Inferior parietal cortex (tissue), 1 donor: ENCODE results near the gene TAF1D.
A peak's percentile ranks its signal among the peaks of the same experiment; 100 is the strongest.
"Not testable (repeated sequence)": the region's sequence is repeated elsewhere in the genome, so short reads cannot be mapped to it uniquely, and the experiment has no call there.

Experiments used
- DNase-seq: peaks from one replicate; pipeline ENCODE4 v3.0.0-alpha.2; 2016; ENCODE audit errors: extremely low spot score

Gene TAF1D, protein sequence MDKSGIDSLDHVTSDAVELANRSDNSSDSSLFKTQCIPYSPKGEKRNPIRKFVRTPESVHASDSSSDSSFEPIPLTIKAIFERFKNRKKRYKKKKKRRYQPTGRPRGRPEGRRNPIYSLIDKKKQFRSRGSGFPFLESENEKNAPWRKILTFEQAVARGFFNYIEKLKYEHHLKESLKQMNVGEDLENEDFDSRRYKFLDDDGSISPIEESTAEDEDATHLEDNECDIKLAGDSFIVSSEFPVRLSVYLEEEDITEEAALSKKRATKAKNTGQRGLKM

DNA sequence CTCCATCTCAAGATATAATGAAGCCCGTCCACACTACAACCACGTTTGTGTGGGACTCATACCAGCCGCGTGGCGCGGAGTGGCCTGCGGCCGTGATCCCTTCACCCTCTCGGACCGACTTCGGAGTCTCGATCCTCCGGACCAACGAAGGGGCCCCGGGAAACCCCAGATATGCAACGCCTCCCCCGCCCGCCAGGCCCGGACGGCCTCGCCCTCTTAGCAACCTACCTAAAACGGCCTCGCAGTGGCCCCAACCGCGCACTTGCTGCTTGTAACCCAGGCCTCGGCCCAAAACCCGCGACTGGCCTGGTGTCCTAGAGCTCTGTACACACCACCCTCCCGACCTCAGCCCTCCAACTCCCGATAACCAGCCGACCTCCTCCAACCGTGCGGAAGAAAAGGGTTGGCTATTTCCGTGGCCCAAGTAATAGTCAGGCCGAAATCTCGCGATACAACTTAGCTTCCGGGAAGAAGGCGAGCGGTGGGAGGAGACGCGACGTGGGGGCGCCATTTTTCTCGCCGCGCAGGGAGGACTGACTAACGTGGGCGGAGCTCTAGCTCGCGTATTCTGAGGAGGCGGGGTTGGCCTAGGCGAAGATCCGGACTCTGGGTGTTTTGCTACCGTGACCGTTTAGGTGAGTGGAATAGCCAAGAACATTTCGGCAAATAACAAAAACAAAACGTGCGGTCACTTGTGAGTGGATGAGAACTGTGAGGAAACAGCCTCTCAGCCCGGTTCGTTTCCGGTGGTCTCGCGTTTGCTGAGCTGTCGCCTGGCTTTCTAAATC, at the start of gene TAF1D, which contains the start of gene C11orf54:
Gene TAF1D (minus strand): TSS at position 402 of the 788 bp plus-strand sequence. CDS start 2,191 bp downstream, outside the sequence.
Gene C11orf54 (plus strand): TSS at position 579 of the 788 bp plus-strand sequence. CDS start 5,722 bp downstream, outside the sequence.
- peak; percentile 99 for DNase-seq

DNA sequence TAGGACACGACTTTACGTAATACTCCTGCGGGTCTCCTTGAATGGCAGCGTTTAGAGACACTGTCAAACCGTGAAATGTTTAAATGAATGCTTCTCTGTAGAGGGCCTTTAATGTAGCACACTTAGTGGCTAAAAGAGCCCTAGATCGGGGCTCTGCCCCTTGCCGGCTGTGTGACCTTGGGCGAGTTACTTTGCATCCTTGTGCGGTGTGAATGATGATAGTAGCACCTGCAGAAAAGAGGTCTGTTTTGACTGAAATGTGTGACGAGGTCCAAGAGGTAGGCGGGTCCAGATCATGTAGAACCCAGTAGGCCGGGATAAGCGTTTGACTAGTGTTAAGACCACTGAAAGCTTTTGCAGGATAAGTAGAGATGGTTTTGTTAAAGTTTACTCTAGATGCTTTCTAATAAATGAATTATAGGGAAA, 43.7 kb upstream of the TAF1D start:
- DNase-seq, result peak; percentile 65

DNA sequence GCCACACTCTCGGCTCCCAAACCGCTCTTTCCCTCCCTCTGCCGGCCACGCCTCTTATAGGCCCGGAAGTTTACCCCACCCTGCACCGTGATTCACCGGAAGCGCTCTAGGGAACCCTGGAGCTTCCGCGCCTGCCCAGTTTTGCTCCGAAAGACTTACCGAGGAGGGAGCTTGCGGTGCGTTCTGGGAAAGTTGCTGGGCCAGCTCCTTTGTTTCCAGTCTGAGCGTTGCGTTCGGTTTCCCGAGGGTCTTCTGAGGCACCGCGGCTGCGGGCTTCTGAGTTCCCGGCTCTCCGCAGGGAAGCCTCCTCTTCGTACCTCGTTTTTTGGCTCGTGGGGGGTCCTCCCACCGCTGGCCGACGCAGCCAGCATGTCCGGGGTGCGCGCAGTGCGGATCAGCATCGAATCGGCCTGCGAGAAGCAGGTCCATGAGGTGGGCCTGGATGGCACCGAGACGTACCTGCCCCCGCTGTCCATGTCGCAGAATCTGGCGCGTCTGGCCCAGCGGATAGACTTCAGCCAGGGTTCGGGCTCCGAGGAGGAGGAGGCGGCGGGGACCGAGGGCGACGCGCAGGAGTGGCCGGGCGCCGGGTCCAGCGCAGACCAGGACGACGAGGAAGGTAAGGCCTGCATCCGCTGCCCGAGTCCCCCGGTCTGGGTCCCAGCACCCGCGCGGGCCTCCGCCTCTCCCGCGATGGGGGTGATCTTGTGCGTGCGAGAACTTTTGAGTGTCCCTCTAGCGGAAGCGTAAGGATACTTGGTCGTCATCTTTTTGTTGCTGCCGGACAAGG, 43.0 kb upstream of the TAF1D start, which contains the start of gene MED17:
Gene MED17 (plus strand): TSS at position 138 of the 790 bp plus-strand sequence. CDS start 232 bp downstream, at position 370.
- DNase-seq, result peak; percentile 98

DNA sequence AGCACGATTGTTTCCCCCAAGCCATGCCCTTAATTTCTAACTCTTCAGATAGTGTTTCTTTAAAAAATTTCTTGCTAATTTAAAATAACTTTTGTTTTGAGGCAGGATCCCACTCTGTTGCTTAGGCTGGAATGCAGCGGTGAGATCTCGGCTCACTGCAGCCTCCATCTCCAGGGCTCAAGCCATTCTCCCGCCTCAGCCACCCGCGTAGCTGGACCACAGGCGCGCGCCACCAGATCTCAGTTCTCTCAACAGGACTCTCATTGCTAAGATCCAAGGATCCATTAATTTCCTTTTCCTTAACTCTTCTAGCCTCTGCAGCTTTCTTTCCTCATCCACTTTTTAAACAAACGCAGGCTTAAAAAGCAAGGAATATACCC, 42.5 kb upstream of the TAF1D start:
- DNase-seq, result no peak

DNA sequence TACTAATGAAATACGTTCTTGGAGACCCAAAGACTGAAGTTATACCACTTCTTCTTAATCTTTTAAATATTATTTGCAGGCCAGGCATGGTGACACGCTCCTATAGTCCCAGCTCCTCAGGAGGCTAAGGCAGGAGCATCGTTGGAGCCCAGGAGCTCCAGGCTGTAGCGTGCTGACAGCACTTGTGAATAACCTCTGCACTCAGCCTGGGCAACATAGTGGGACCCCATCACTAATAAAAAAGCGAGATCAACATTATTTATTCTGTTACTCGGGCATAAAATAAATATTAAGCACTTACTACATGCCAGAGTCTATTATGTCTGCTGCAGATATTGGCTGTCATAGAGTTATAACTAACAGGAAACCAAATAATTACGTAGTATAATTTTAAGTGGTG, 42.1 kb upstream of the TAF1D start:
- DNase-seq, result no peak

DNA sequence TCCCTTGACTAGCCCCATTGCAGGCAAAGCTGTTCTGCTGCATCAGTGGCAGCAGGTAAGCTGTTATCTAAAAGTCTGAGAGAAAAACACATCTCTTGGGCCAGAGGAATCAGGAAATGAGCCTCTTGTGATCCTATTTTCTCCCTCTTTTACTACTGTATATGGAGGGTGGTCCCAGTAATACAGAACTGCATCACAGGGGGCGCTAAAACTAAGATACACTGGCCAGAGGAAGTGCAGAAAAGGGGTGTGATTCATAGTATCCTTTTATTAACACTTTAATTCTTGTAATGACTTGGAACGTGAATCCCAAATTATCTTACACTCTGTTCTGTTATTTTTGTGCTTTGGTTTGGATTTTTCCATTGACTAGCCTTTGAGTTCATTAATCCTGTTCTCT, 34.0 kb upstream of the TAF1D start:
- DNase-seq, result no peak

DNA sequence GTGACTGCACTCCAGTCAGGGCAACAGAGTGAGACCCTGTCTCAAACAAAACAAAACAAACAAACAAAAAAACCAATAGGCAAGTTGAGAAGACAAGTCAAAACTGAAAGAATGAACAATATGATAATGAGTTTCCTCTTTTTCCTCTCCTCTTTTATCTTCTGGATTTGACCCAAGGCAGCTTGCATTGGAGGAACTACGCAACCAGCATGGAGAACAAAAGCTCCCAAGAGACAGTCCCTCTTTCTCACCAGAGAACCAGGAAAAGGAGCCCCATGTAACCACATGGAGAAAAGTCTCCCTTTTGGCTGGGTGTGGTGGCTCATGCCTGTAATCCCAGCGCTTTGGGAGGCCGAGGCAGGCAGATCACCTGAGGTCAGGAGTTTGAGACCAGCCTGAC, 33.3 kb upstream of the TAF1D start:
- not testable (repeated sequence) for DNase-seq

DNA sequence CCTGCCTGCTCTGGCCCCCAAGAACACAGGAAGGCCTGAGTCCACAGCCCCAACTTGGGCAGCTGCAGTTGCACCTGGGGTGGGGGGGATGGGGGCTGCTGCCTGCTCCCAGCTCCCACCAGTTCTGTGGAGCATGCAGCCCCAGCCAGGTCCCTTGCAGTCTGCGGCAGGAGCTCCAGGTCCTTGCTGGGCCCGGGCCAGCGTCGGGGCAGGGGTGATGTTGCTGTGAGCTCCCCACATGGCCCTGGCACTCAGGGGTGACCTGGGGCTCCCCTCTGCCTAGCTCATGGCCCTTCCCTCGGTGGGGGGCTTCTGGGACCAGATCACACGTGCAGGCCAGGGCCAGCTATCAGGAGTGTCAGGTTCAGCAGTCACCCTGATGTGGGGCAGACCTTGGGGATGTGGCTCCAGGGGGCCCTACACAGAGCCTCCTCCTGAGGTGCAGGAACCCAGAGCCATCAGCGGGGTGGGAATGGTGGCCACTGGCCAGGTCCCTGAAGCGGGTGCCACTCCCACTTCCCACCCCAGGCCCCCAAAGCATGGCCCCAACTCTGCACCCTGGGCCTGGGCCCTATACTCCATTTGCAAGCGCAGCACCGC, 32.4 kb upstream of the TAF1D start:
- no peak for DNase-seq

DNA sequence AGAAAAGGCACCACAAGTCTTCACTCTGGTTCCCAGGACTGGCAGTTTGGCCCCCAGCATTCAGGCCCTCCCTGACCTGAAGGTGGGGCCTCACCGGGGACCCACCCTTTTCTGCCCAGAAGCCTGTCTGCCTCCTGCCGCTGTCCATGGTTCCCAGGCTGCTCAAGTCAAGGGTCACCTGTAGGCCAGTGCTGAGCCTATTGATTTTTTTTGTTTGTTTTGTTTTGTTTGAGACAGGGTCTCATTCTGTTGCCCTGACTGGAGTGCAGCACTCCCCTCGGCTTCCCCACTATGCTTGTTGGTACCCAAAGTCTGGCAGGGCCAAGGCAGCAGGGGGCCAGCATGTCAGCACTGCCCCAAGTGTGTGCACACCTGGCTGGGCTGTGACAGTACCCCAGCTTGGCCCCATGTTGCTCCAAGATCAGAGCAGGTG, 31.8 kb upstream of the TAF1D start:
- DNase-seq, result no peak

DNA sequence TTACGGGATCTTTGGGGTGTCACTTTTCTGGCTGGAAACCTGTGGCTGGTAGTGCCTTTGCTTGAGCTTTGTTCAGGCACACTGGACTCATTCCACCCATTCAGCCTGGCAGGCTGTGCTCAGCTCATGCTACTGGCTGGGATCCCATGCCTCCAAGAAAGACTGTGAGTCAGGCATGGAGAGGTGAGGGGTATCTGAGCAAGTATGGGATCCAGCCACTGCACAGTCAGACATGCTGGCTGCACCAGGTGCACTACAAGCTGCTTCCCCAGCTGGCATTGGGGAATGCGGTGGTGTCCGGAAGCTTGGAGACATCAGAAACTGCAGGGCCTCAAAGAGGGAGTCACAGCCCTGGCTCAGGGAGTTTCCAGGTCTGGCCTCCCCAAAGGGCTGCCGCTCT, 30.8 kb upstream of the TAF1D start:
- no peak for DNase-seq

DNA sequence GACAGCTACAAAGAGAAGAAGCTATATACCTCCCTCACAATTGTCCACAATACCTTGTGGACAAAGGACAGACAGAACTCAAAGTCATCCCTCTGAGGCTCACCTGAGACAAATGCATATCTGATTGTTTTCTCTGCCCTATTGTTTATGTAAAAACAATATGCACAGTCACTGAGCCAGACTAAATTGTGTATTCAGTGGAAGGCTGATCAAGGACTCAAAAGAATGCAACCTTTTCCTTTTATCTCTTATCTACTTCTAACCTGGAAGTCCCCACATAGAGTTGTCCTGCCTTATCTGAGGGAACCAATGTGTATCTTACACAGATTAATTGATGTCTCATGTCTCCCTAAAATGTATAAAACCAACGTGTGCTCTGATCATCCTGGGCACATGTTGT, 28.9 kb upstream of the TAF1D start:
- DNase-seq, result no peak

DNA sequence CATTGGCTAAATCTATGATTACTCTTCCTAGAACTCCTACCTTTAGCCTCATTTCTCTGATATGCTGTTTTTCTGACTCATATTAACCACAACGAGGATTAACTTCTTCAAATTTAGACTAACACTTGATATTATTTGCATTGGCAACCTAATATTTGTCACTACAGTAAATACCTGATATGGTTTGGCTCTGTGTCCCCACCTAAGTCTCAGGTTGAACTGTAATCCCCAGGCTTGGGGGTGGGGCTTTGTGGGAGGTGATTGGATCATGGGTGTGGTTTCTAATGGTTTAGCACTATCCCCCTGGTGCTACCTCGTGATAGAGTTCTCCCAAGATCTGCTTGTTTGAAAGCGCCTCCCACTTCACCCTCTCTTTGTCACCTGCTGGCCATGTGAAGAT, 25.7 kb upstream of the TAF1D start:
- no peak for DNase-seq

DNA sequence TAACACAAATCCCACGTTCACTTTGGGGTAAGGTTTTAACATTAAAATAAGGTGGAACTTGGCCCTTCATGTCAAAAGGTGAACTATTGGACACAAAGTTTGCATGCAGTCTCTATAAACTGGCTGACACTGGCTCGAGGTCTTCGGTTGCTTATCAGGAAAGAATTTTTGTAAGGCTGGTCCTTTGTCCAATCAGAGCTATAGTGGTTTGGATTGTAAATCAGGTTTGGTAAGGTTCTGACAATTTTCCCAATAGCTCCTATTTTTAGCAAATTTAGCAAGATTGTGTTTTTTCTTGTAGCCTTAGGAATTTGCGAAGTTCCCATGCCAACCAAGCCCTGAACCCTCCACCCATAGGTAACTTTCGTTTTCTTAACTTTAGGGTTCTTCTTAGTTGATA, 25.2 kb upstream of the TAF1D start:
- DNase-seq, result no peak

DNA sequence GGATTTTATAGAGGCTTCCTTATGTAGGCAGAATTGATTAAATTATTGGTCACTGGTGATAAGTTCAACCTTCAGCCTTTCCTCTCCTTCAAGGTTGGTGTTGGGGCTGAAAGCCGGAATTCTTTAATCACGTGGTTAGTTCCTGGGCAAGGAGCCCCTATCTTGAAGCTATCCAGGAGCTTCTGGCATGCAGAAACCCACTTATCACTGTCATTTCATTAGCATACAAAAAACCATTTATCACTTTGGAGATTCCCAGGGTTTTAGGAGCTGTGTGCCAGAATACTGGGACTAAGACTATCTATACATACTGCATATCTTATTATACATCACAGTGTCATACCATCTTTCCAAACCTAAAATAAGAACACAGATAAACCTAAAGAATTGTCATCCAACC, 24.3 kb upstream of the TAF1D start:
- DNase-seq, result no peak

DNA sequence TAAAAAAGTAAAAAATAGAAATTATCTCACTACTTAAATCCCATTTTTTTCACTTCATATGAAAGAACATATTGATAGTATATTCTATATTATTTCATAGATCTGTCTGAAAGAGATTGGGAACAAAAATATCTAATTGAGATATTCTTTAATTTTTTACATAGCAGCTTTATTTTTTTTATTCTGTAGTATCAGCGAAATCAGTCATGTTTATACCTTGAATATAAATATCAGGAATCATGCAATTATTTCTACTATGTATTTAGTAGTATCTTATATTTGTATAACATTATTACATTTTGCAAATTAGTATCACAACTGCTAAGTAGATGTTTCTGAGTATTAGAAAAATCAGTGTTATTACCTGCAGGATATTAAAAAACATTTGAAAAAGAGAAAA, 20.6 kb upstream of the TAF1D start:
- no peak for DNase-seq

DNA sequence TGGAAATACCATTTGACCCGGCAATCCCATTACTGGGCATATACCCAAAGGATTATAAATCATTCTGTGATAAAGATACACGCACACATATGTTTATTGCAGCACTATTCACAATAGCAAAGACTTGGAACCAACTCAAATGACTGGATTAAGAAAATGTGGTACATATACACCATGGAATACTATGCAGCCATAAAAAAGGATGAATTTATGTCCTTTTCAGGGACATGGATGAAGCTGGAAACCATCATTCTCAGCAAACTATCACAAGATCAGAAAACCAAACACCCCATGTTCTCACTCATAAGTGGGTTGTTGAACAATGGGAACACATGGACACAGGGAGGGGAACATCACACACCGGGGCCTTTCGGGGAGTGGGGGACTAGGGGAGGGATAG, 17.8 kb upstream of the TAF1D start:
- not testable (repeated sequence) for DNase-seq

DNA sequence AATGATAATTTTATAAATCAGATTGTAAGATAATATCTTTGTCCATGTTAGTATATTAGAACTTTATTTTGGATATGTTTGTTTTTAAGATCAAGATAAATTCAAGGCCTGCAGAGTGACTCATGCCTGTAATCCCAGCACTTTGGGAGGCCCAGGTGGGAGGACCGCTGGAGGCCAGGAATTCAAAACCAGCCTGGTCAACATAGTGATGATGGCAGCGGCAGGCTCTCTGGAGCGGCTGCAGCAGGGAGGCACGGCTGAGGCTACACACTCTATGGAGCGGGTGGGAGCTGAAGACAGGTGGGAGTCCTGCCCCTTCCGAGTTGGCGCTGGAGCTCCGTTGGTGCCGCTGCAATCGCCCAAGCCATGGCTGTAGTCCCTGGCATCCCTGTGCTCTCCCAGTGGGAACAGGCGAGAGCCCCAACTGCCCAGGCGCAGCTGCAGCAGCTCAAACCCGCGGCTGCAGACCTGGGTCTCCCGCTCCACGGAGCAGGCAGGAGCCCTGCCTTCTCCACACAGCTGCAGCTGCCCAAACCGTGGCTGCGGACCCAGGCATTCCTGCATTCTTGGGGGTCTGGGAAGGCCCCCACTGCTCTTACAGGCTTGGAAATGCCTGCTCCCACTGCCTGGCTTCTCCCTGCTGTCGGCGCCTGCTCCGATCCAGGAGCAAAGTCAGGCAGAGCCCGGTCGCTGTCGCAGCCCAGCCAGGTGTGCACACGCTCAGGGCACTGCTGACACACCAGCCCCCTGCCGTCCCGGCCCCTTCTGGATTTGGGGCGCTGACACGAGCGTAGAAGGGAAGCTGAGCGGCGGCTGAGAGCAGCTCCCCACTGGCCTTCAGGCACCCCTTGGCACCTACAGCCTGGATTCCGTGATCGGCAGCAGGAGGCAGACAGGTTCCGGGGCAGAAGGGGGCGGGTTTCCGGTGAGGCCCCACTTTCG, 16.9 kb upstream of the TAF1D start:
- DNase-seq, result no peak

DNA sequence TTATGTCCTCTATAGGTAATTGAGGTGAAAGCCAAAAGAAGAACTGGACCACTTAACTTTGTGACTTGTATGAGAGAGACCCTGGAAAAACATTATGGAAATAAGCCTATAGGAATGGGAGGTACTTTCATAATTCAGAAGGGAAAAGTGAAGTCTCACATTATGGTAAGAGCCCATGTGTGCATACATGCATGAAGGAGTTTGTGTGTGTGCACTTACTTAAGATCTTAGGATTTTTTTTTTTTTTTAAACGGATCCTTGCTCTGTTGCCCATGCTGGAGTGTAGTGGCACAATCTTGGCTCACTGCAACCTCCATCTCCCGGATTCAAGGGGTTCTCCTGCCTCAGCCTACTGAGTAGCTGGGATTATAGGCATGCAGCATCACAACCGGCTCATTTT, 16.0 kb upstream of the TAF1D start:
- no peak for DNase-seq

DNA sequence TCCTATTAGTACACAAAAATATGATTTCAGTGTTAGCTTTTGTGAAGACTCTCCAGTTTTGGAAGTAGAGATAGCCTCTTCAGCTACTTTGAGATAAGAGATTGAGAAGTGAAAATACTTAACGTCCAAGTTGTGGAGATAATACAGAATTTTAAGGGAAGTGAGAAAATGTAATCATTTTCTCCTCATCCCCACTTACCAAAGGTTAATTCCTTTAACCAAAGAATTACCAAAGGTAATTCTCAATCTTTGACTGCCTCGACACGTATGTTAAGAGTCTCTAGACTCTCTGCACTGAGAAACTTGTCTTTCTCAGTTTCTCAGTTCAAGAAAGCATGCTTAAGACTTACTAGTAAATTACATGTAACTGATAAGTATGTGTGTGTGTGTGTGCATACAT, 15.5 kb upstream of the TAF1D start:
- DNase-seq, result no peak

DNA sequence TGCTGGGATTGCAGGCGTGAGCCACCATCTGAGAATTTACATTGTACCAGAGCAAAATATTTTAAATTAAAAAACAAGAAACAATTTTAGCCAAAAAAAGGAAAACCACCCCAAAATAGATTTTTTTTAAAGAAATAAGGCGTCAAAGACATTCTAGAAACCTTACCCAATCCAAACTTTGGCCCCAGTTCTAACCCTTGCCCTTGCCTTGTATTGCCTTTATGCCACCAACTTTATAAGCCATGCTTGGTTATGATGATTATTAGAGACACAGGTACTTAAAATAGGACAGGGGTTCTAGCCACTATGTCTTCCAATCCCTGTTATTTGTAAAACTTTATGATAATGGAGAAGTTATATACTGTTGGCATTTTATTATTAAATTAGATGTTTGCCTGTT, 11.9 kb upstream of the TAF1D start:
- no peak for DNase-seq

DNA sequence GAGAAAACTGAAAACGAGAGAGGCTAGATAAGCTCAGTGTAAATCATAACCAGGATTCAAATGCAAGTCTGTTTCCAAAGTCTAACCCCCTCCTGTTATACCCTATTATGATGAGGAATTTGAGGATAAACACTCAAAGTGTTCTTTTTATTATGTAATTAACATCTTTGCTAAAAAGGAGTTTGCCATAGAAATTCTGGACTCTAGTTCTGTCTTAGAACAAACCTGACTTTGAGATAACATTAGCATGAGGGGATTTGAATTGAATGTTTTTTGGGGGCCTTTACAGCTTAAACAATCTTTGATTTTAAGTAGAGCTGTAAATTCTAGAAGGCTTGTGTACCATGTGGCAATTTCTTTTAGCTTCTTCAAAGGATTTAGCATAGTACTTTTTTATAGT, 9.7 kb upstream of the TAF1D start:
- DNase-seq, result no peak
